ENCODE measurements around the gene CEP72.

Gene CEP72

DNA sequence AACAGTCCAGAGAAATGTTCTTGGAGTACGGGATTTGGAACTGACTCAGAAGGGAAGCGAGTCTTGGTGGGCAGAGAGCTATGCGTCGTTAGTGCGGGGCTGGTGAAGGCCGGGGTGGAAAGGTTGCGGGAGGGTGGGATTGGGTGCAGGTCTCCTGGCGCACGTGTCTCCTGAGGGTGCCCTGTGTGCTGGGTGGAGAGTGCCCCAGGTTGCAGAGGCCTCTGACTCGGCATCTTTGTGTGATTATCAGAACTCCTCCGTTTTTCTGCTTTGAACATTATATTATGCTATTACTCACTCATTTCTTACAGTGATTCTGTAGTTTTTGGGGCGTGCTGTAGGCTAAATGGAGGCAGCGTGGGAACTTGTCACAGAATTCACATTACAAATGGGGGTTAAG, 11.4 kb downstream of the CEP72 start:
- Histone ChIP-seq H3K36me3 (peaks cover 66% of the 10 kb centered on the region), H3K4me1 (ENCODE audit: control insufficient read depth in 1 of 2, insufficient read depth in 1 of 2, low read depth in 1 of 2, low read length in 1 of 2) (no peaks in the 10 kb centered on the region), H3K27me3 (no peaks in the 10 kb centered on the region), H3K27ac (no peak overlapping the region), H3K4me3 (ENCODE audit: low read depth in 1 of 2, low read length in 1 of 2) (no peak overlapping the region), H3K9me3 (no peaks in the 10 kb centered on the region)
- TF ChIP-seq, protein P1, sequence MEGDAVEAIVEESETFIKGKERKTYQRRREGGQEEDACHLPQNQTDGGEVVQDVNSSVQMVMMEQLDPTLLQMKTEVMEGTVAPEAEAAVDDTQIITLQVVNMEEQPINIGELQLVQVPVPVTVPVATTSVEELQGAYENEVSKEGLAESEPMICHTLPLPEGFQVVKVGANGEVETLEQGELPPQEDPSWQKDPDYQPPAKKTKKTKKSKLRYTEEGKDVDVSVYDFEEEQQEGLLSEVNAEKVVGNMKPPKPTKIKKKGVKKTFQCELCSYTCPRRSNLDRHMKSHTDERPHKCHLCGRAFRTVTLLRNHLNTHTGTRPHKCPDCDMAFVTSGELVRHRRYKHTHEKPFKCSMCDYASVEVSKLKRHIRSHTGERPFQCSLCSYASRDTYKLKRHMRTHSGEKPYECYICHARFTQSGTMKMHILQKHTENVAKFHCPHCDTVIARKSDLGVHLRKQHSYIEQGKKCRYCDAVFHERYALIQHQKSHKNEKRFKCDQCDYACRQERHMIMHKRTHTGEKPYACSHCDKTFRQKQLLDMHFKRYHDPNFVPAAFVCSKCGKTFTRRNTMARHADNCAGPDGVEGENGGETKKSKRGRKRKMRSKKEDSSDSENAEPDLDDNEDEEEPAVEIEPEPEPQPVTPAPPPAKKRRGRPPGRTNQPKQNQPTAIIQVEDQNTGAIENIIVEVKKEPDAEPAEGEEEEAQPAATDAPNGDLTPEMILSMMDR (IDR thresholded peaks at IDR 0.05): no peak

- TF ChIP-seq, protein P1 (IDR thresholded peaks at IDR 0.05): no peak
- Histone ChIP-seq H3K9me3 (no peaks in the 10 kb centered on the region), H3K36me3 (peaks cover 63% of the 10 kb centered on the region), H3K4me1 (ENCODE audit: control insufficient read depth in 1 of 2, insufficient read depth in 1 of 2, low read depth in 1 of 2, low read length in 1 of 2) (no peaks in the 10 kb centered on the region), H3K27me3 (no peaks in the 10 kb centered on the region), H3K27ac (no peak overlapping the region), H3K4me3 (ENCODE audit: low read depth in 1 of 2, low read length in 1 of 2) (no peak overlapping the region)
These were observed 12.2 kb downstream of the CEP72 start for GRCh38 chr5:624118-624950.

GRCh38 chr5:624951-625230, 12.8 kb downstream of the CEP72 start:
- H3K36me3 ChIP-seq: peaks cover 57% of the 10 kb centered on the region
- H3K27ac ChIP-seq: no peak overlapping the region
- no peaks in the 10 kb centered on the region for H3K4me1 ChIP-seq (ENCODE audit: control insufficient read depth in 1 of 2, insufficient read depth in 1 of 2, low read depth in 1 of 2, low read length in 1 of 2)
- H3K4me3 ChIP-seq (ENCODE audit: low read depth in 1 of 2, low read length in 1 of 2): no peak overlapping the region
- TF ChIP-seq, protein P1 (IDR thresholded peaks at IDR 0.05): no peak
- no peaks in the 10 kb centered on the region for H3K27me3 ChIP-seq
- no peaks in the 10 kb centered on the region for H3K9me3 ChIP-seq

- H3K27ac ChIP-seq: no peak overlapping the region
- H3K4me1 ChIP-seq (ENCODE audit: control insufficient read depth in 1 of 2, insufficient read depth in 1 of 2, low read depth in 1 of 2, low read length in 1 of 2): no peaks in the 10 kb centered on the region
- H3K9me3 ChIP-seq: no peaks in the 10 kb centered on the region
- H3K27me3 ChIP-seq: no peaks in the 10 kb centered on the region
- no peak overlapping the region for H3K4me3 ChIP-seq (ENCODE audit: low read depth in 1 of 2, low read length in 1 of 2)
- TF ChIP-seq, protein P1 (IDR thresholded peaks at IDR 0.05): no peak
- peaks cover 51% of the 10 kb centered on the region for H3K36me3 ChIP-seq
These were observed 13.4 kb downstream of the CEP72 start for GRCh38 chr5:625516-625915.

GRCh38 chr5:626850-627249, 14.7 kb downstream of the CEP72 start:
- Histone ChIP-seq H3K27me3 (no peaks in the 10 kb centered on the region), H3K27ac (no peak overlapping the region), H3K36me3 (peaks cover 41% of the 10 kb centered on the region), H3K4me1 (ENCODE audit: control insufficient read depth in 1 of 2, insufficient read depth in 1 of 2, low read depth in 1 of 2, low read length in 1 of 2) (no peaks in the 10 kb centered on the region), H3K4me3 (ENCODE audit: low read depth in 1 of 2, low read length in 1 of 2) (no peak overlapping the region), H3K9me3 (no peaks in the 10 kb centered on the region)
- TF ChIP-seq, protein P1 (IDR thresholded peaks at IDR 0.05): no peak
